Endothelial cell of umbilical vein (primary cell): ENCODE results near the gene TSPEAR. TPM values are rescaled to one million over a fixed set of nuclear protein-coding genes. Genes with fewer than 3 reads are reported as not detected.

Source experiments
- BruUV-seq: library from RNA; stranded (reverse); fragments of 400-500 nt; replicated peaks from 2 replicates; lab custom pipeline; 2021; lab: Mats Ljungman, UMichigan
- CTCF ChIA-PET: fragments of 300-600, 350-600 bp; sonication (Branson Sonifier 250); formaldehyde crosslinking; loops from one replicate; lab custom pipeline; 2021; ENCODE audit warnings: antibody characterized with exemption, inconsistent platforms; lab: Charles Lee
- POLR2A ChIA-PET: fragments of 300-600, 350-600 bp; sonication (Branson Sonifier 250); formaldehyde crosslinking; loops from one replicate; lab custom pipeline; 2021; ENCODE audit warnings: antibody characterized with exemption, inconsistent platforms; lab: Charles Lee
- DNase-seq: peaks from one replicate; pipeline ENCODE4 v3.0.0-alpha.2; 2011; ENCODE audit warnings: low read depth, low spot score
- FAIRE-seq: peaks from 2 replicates; lab custom pipeline; 2011; peaks lifted over from hg19 to GRCh38; lab: Jason Lieb, UNC
- H2AFZ ChIP-seq: 2 replicates; pipeline ENCODE4 v1.6.0; 2012; ENCODE audit warnings: low read depth, low read length, control low read depth, inconsistent platforms
- H3K27ac ChIP-seq: 2 replicates; pipeline ENCODE4 v1.5.1; 2011; ENCODE audit warnings: low read depth, mild to moderate bottlenecking, control low read depth, low read length, moderate library complexity; ENCODE audit not compliant: insufficient read depth
- H3K27me3 ChIP-seq, 2 experiments: 2 replicates each; pipeline versions ENCODE4 v1.6.0 to v1.6.1; 2011; ENCODE audit warnings: low read length in 2 of 2, mixed read lengths in 1 of 2; ENCODE audit not compliant: control insufficient read depth in 2 of 2, insufficient read depth in 2 of 2
- H3K36me3 ChIP-seq, 2 experiments: 2 replicates in 1 of 2; 3 replicates in 1 of 2; pipeline ENCODE4 v1.5.1; 2011; ENCODE audit warnings: low read length in 2 of 2, mild to moderate bottlenecking in 1 of 2, moderate library complexity in 1 of 2; ENCODE audit not compliant: control insufficient read depth in 2 of 2, insufficient read depth in 2 of 2; ENCODE audit errors: extremely low read depth in 1 of 2
- H3K4me1 ChIP-seq: 3 replicates; pipeline ENCODE4 v1.5.1; 2011; ENCODE audit warnings: mild to moderate bottlenecking, low read length; ENCODE audit not compliant: control insufficient read depth, insufficient read depth; ENCODE audit errors: extremely low read depth
- H3K4me2 ChIP-seq: 2 replicates; pipeline ENCODE4 v1.6.1; 2011; ENCODE audit warnings: low read length, control low read depth, mixed read lengths; ENCODE audit not compliant: insufficient read depth
- H3K4me3 ChIP-seq, 3 experiments: fragments of 200-600 bp in 1 of 3; sonication (generic), shearing (Covaris generic) in 1 of 3; replicated peaks in 1 of 3; 2 replicates each; pipeline ENCODE4 v1.5.1; 2011 to 2016; ENCODE audit warnings: control low read depth in 3 of 3, low read length in 3 of 3, mild to moderate bottlenecking in 2 of 3, inconsistent platforms in 1 of 3, low read depth in 1 of 3, moderate library complexity in 1 of 3; ENCODE audit not compliant: insufficient read depth in 1 of 3
- H3K79me2 ChIP-seq: 2 replicates; pipeline ENCODE4 v1.6.0; 2012; ENCODE audit warnings: low read length, inconsistent platforms; ENCODE audit not compliant: control insufficient read depth, insufficient read depth
- H3K9ac ChIP-seq: replicated peaks from 2 replicates; pipeline ENCODE3; 2011; ENCODE audit warnings: low read length, control low read depth; ENCODE audit not compliant: insufficient read depth; ENCODE audit errors: extremely low read depth
- H3K9me1 ChIP-seq: replicated peaks from 3 replicates; pipeline ENCODE4 v1.6.0; 2011; ENCODE audit warnings: mild to moderate bottlenecking, low read length; ENCODE audit not compliant: control insufficient read depth, insufficient read depth; ENCODE audit errors: extremely low read depth
- H3K9me3 ChIP-seq: replicated peaks from 2 replicates; pipeline ENCODE4 v1.5.1; 2012; ENCODE audit warnings: low read length, inconsistent platforms; ENCODE audit not compliant: control insufficient read depth, insufficient read depth
- H4K20me1 ChIP-seq: replicated peaks from 2 replicates; pipeline ENCODE3; 2011; ENCODE audit warnings: mild to moderate bottlenecking, low read length; ENCODE audit not compliant: control insufficient read depth, insufficient read depth; ENCODE audit errors: extremely low read depth
- CTCF ChIP-seq, 2 donors: IDR thresholded peaks; 1 replicate in 1 of 2; 2 replicates in 1 of 2; pipeline ENCODE4 v1.5.1; 2011; ENCODE audit warnings: low read length in 2 of 2, mild to moderate bottlenecking in 2 of 2, moderate library complexity in 2 of 2, control low read depth in 1 of 2, inconsistent platforms in 1 of 2, low read depth in 1 of 2; ENCODE audit not compliant: insufficient read depth in 1 of 2; ENCODE audit errors: extremely low read depth in 1 of 2
- EZH2 ChIP-seq: IDR thresholded peaks from 2 replicates; pipeline ENCODE4 v1.6.1; 2012; ENCODE audit warnings: borderline replicate concordance, low read depth, mild to moderate bottlenecking, moderate library complexity, low read length, inconsistent platforms; ENCODE audit not compliant: severe bottlenecking
- FOS ChIP-seq: IDR thresholded peaks from 2 replicates; pipeline ENCODE4 v1.6.1; 2011; ENCODE audit warnings: mild to moderate bottlenecking, low read length, moderate library complexity, borderline replicate concordance; ENCODE audit not compliant: insufficient read depth
- GATA2 ChIP-seq: IDR thresholded peaks from 2 replicates; pipeline ENCODE4 v1.7.0; 2011; ENCODE audit warnings: low read depth, mild to moderate bottlenecking, moderate library complexity, mixed read lengths, low read length; ENCODE audit not compliant: insufficient read length, insufficient read depth
- JUN ChIP-seq: IDR thresholded peaks from 2 replicates; pipeline ENCODE4 v1.6.1; 2011; ENCODE audit warnings: borderline replicate concordance, low read depth; ENCODE audit not compliant: insufficient read length, insufficient read depth
- MAX ChIP-seq: IDR thresholded peaks from 2 replicates; pipeline ENCODE4 v1.6.1; 2011; ENCODE audit not compliant: insufficient read depth, insufficient read length
- MYC ChIP-seq: IDR thresholded peaks from one replicate; pipeline ENCODE4 v1.6.1; 2011; ENCODE audit warnings: mild to moderate bottlenecking, low read depth, low read length
- POLR2A ChIP-seq: IDR thresholded peaks from 2 replicates; pipeline ENCODE4 v1.6.1; 2012; ENCODE audit warnings: low read depth, mild to moderate bottlenecking, control low read depth, low read length
- POLR2AphosphoS5 ChIP-seq: IDR thresholded peaks from 2 replicates; pipeline ENCODE4 v1.6.1; 2012; ENCODE audit warnings: low read depth, mild to moderate bottlenecking, control low read depth, low read length, moderate library complexity; ENCODE audit not compliant: insufficient read depth
- dilution Hi-C: fragments of 300-500 bp; cut with MboI; formaldehyde crosslinking; loops from one replicate; pipeline ENCODE4 v1.15.0; 2019; ENCODE audit warnings: low sequenced_read_pairs; ENCODE audit not compliant: extremely low pct_ligation_motif_present
- intact Hi-C: fragments of 100-400 bp; cut with micrococcal nuclease; formaldehyde crosslinking; loops from one replicate; pipeline ENCODE4 v1.10.0; 2022
- polyA plus RNA-seq, 4 experiments: library from polyadenylated mRNA; depleted of rRNA in 3 of 4; stranded (reverse) in 3 of 4; unstranded in 1 of 4; fragments of >200 nt; gene quantifications; 2 replicates each; pipeline versions ENCODE4 v1.2.1 to v1.2.3, GENCODE V29; 2011 to 2012; ENCODE audit warnings: missing spikeins in 1 of 4
- total RNA-seq: library from RNA; stranded (reverse); gene quantifications from 2 replicates; pipeline ENCODE4 v1.2.3, GENCODE V29; 2021

The TSPEAR gene
- total and polyA plus RNA-seq, 2 donors (not counting 3 experiments of a cell fraction or from before 2014, with no cell fraction given): 0.01 TPM; not detected in 1

GRCh38 chr21:44477712-44478111 is 233.7 kb downstream of the TSPEAR start:
- FAIRE-seq: no peak
- Histone ChIP-seq H3K9me1 (no peaks in the 10 kb centered on the region), H2AFZ (no peak overlapping the region), H3K36me3 (no peaks in the 10 kb centered on the region), H3K4me1 (no peaks in the 10 kb centered on the region), H3K79me2 (no peaks in the 10 kb centered on the region), H3K27ac (no peak overlapping the region), H3K4me3 (no peak overlapping the region), H3K9me3 (no peaks in the 10 kb centered on the region), H3K4me2 (no peak overlapping the region), H4K20me1 (no peaks in the 10 kb centered on the region), H3K27me3 (no peaks in the 10 kb centered on the region), H3K9ac (no peak overlapping the region)
- ChIA-PET POLR2A (no interaction called here), CTCF (interaction anchor here (0.7 kb wide), 1 partner anchor 10 kb away, joined by 3 read pairs; no protein-coding TSS in a partner anchor)
- dilution Hi-C loops (no loop called here), intact Hi-C loops (no loop called here)
- no peak for DNase-seq
- no TSS peak for BruUV-seq
- TF ChIP-seq MAX (no peak), POLR2AphosphoS5 (no peak), POLR2A (no peak), EZH2 (no peak), MYC (no peak), GATA2 (no peak), FOS (no peak), CTCF (IDR thresholded peaks at IDR 0.05; ENCODE audit: extremely low read depth in 1 of 2, insufficient read depth in 1 of 2, low read depth in 1 of 2, low read length in 2 of 2) (no peak), JUN (no peak)
